Measurements from ENCODE around the gene FGF11. TPM values are rescaled to one million over a fixed set of nuclear protein-coding genes. Genes with fewer than 3 reads are reported as not detected.

Gene FGF11
- total and polyA plus RNA-seq, 12 donors: 10.2 to 76.7 (median 22.2) TPM

DNA sequence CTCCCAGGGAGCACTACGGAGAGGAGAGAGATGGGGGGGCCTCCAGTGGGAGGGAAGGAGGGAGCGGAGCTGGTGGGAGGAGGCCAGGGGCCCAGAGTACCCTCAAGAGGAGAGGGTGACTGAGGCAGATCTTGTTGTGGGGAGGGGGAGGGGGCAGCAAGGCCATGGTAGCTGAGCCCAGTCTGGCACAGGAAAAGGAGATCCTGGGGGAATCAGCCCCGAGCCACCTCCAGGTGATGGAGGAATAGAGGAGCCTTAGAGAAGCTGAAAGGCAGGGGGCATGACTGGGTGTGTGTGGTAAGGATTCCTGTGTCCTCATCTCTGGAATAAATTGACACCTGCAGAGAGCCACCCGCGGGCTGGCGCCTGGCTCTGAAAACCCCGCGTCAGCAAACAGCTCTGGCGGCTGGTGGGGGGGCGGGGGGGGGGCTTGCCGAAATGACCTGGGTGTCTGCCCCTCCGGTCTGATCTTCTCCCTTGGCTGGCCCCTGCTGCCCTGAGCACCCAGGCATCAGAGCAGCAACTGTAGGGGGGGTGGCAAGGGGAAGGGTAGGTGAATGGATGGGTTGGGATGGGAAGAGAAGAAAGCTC is 33.0 kb upstream of the FGF11 start:
- TF ChIP-seq POLR2A (IDR thresholded peaks at IDR 0.05) (no peak), CTCF (IDR thresholded peaks at IDR 0.05) (no peak)
- Histone ChIP-seq H3K36me3 (replicated peaks in 1 of 2) (no peaks in the 10 kb centered on the region), H3K4me3 (no peak overlapping the region), H3K27me3 (no peaks in the 10 kb centered on the region), H3K4me1 (replicated peaks in 1 of 2) (peaks cover 7 to 15% of the 10 kb centered on the region in 2 donors), H3K27ac (peak overlapping the region in 1 of 5 donors; percentile 89), H3K9me3 (replicated peaks in 1 of 3) (no peaks in the 10 kb centered on the region)
- intact Hi-C loops (cut with DNase I): no loop called here
- DNase-seq: no peak
- WGBS, 4 donors: 68 to 83% (median 73%) methylated on average over 9 to 12 of the region's 12 CpGs

DNA sequence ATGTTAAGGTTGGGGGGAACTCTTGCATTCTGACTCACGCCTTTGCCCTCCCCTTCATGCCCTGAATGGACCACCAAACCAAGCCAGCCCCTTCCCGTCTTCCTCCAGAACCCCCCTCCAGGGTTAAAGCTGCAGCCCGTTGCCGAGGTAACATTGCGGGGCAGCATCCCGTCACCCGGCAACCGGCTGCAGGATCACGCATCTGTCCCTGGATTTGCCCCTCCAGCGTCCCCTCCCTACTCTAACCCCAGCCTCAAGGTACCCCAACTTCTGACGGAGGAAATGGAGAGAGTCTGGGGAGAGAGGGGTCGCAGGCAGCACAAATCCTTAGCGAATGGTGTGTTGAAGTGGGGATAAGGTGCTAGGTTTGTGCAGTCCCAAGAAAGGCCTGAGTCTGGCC is 32.2 kb upstream of the FGF11 start:
- Histone ChIP-seq H3K4me1 (replicated peaks in 1 of 2) (peaks cover 7 to 15% of the 10 kb centered on the region in 2 donors), H3K9me3 (replicated peaks in 1 of 3) (no peaks in the 10 kb centered on the region), H3K4me3 (no peak overlapping the region), H3K27me3 (no peaks in the 10 kb centered on the region), H3K27ac (no peak overlapping the region), H3K36me3 (replicated peaks in 1 of 2) (no peaks in the 10 kb centered on the region)
- no peak for TF ChIP-seq CTCF (IDR thresholded peaks at IDR 0.05)
- TF ChIP-seq POLR2A (IDR thresholded peaks at IDR 0.05): no peak
- intact Hi-C loops (cut with DNase I): no loop called here
- DNase-seq: no peak
- 87 to 94% (median 92%) methylated on average over 13 of the region's 13 CpGs for WGBS, 4 donors

DNA sequence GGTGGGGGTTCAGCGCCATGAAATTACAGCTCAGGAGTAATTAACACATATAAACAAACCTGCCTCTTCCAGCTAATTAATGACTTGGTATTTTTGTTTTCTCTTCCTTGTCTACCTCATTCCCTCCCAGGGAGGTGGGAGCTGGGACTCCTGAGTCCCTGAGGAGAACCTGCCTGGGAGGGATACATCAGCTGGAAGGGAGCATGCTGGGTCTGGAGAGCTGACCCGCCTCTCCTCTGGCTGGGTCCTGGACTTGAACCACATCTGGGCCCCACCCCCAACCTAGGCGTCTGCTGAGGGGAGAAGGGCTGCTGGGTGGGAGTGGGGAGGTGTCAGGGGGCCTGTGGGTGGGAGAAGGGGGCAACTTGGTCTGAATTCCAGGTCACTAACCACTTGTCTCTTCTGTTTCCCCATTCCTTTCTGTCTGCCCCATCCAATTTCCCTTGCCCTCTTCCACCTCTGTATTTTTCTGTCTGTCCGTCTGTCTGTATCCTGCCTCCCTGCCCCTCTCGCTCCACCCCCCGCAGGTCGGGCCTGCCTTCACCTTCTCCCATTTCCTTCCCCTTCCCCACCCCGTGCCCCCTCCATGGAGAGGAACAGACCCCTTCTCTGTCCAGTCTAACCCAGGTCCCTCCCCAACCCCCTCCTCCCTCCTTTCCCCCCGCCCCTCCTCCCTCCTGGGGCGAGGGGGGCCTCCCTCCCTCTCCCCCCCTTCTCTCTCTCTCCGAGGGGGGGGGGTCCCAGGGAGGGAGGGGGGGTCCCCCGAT is 31.6 kb upstream of the FGF11 start, which contains the start of gene NLGN2:
Gene NLGN2, plus strand, starts transcription at position 361 of the 767 bp plus-strand sequence. CDS start 411 bp downstream, outside the sequence.
- Histone ChIP-seq H3K27ac (no peak within 1 kb of the TSS), H3K36me3 (replicated peaks in 1 of 2) (no peaks in the 10 kb centered on the region), H3K27me3 (no peaks in the 10 kb centered on the region), H3K4me1 (replicated peaks in 1 of 2) (peaks cover 7 to 13% of the 10 kb centered on the region in 2 donors), H3K9me3 (replicated peaks in 1 of 3) (no peaks in the 10 kb centered on the region), H3K4me3 (no peak within 1 kb of the TSS)
- intact Hi-C loops (cut with DNase I): no loop called here
- DNase-seq: no peak
- 54 to 70% (median 68%) methylated on average over 8 to 12 of the region's 12 CpGs for WGBS, 4 donors
- TF ChIP-seq CTCF (IDR thresholded peaks at IDR 0.05) (no peak), POLR2A (IDR thresholded peaks at IDR 0.05) (no peak)

GRCh38 chr17:7408252-7408727 is 31.0 kb upstream of the FGF11 start:
- WGBS, 4 donors: 78 to 98% (median 85%) methylated on average over 24 to 58 of the region's 58 CpGs
- intact Hi-C loops (cut with DNase I): no loop called here

More at GRCh38 chr17:7408252-7408727, 31.0 kb upstream of the FGF11 start:
- H3K9me3 ChIP-seq (replicated peaks in 1 of 3): no peaks in the 10 kb centered on the region
- peaks cover 1 to 6% of the 10 kb centered on the region in 2 donors for H3K4me1 ChIP-seq (replicated peaks in 1 of 2)
- H3K36me3 ChIP-seq (replicated peaks in 1 of 2): no peaks in the 10 kb centered on the region
- H3K27ac ChIP-seq: no peak overlapping the region
- no peak for DNase-seq
- TF ChIP-seq CTCF (IDR thresholded peaks at IDR 0.05) (no peak), POLR2A (IDR thresholded peaks at IDR 0.05) (no peak)
- H3K27me3 ChIP-seq: no peaks in the 10 kb centered on the region
- no peak overlapping the region for H3K4me3 ChIP-seq

Data from adrenal gland (tissue), 12 donors.